H1 (cell line): ENCODE results near the gene SCYL2. TPM values are rescaled to one million over a fixed set of nuclear protein-coding genes. Genes with fewer than 3 reads are reported as not detected.

Experiments
- NRF1 ChIP-seq: IDR thresholded peaks from 2 replicates; pipeline ENCODE4 v1.6.1; 2011; ENCODE audit warnings: mild to moderate bottlenecking, low read depth, low read length, improper control_type of control experiment
- SIRT6 ChIP-seq: IDR thresholded peaks from one replicate; pipeline ENCODE4 v1.7.1; 2012; ENCODE audit warnings: low read length, inconsistent platforms
- polyA plus RNA-seq, 7 experiments: library from polyadenylated mRNA; depleted of rRNA in 3 of 7; stranded (reverse) in 5 of 7; unstranded in 2 of 7; fragments of >200 nt in 5 of 7; fragments of 200-250 nt in 2 of 7; gene quantifications; 1 replicate in 5 of 7; 2 replicates in 1 of 7; 4 replicates in 1 of 7; pipeline versions ENCODE4 v1.2.1 to v1.2.3, GENCODE V29; 2011 to 2013; ENCODE audit warnings: missing spikeins in 2 of 7, mixed read lengths in 2 of 7
- total RNA-seq: library from RNA; stranded (reverse); fragmentation: NEBNext Ultra II Directional; extraction: Animal tissue kit (Norgen Biotek cat#: 25700); gene quantifications from 2 replicates; pipeline ENCODE4 v1.2.1, GENCODE V29; 2021
- TF ChIP-seq, protein P1 (sequence below), 3 experiments: IDR thresholded peaks; 1 replicate in 2 of 3; 2 replicates in 1 of 3; pipeline versions ENCODE4 v1.5.1 to v1.6.1; 2011; ENCODE audit warnings: low read length in 3 of 3, mild to moderate bottlenecking in 3 of 3, inconsistent platforms in 2 of 3, low read depth in 1 of 3, moderate library complexity in 1 of 3; ENCODE audit not compliant: insufficient read depth in 1 of 3; ENCODE audit errors: control extremely low read depth in 1 of 3
- TF ChIP-seq, protein P2 (sequence below): IDR thresholded peaks from 2 replicates; pipeline ENCODE4 v1.6.1; 2012; ENCODE audit warnings: inconsistent platforms

SCYL2 gene
- total and polyA plus RNA-seq, 2 of the 8 experiments (the other 6 are each of a cell fraction or from before 2014, with no cell fraction given): 8.9 to 48.7 TPM

DNA sequence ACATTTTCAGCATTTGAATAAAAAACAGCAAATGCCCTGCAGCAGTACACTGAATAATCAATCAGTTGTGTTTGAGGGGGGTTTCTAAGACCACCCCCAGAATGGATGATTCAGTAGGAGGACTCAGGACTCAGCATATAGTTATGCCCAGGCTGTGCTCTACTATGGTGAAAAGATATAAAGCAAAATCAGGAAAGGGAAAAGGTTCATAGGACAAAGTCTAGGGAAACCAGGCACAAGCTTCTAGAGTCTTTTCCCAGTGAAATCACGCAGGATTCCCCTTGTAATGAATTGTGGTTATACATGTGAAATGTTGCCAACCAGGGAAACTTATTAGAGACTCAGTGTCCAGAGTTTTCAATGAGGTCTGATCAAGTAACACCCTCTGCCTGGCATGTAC, 64.9 kb downstream of the SCYL2 start (continued):
- TF ChIP-seq, protein P1, sequence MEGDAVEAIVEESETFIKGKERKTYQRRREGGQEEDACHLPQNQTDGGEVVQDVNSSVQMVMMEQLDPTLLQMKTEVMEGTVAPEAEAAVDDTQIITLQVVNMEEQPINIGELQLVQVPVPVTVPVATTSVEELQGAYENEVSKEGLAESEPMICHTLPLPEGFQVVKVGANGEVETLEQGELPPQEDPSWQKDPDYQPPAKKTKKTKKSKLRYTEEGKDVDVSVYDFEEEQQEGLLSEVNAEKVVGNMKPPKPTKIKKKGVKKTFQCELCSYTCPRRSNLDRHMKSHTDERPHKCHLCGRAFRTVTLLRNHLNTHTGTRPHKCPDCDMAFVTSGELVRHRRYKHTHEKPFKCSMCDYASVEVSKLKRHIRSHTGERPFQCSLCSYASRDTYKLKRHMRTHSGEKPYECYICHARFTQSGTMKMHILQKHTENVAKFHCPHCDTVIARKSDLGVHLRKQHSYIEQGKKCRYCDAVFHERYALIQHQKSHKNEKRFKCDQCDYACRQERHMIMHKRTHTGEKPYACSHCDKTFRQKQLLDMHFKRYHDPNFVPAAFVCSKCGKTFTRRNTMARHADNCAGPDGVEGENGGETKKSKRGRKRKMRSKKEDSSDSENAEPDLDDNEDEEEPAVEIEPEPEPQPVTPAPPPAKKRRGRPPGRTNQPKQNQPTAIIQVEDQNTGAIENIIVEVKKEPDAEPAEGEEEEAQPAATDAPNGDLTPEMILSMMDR (IDR thresholded peaks at IDR 0.05; ENCODE audit: control extremely low read depth in 1 of 3, insufficient read depth in 1 of 3, low read depth in 1 of 3, low read length in 3 of 3): no peak
- TF ChIP-seq, protein P2, sequence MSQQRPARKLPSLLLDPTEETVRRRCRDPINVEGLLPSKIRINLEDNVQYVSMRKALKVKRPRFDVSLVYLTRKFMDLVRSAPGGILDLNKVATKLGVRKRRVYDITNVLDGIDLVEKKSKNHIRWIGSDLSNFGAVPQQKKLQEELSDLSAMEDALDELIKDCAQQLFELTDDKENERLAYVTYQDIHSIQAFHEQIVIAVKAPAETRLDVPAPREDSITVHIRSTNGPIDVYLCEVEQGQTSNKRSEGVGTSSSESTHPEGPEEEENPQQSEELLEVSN: no peak
- TF ChIP-seq NRF1 (no peak), SIRT6 (no peak)
